PC-3 (cell line): ENCODE measurements around the gene ESRP2. TPM values are rescaled to one million over a fixed set of nuclear protein-coding genes. Genes with fewer than 3 reads are reported as not detected.

Experiments
- ATAC-seq: fragments of 200-7000 bp; cut with Tn5 transposase; 2 replicates; pipeline ENCODE4 v1.9.1; 2020; ENCODE audit warnings: mild to moderate bottlenecking, moderate library complexity
- BruUV-seq: library from RNA; stranded (reverse); fragments of 400-500 nt; replicated peaks from 2 replicates; lab custom pipeline; 2021; lab: Mats Ljungman, UMichigan
- CTCF ChIA-PET: fragments of 300-600 bp; sonication (Branson Sonifier 250); formaldehyde crosslinking; loops from one replicate; lab custom pipeline; 2022; ENCODE audit warnings: antibody characterized with exemption; lab: Charles Lee
- POLR2A ChIA-PET: fragments of 300-600 bp; sonication (Branson Sonifier 250); formaldehyde crosslinking; loops from one replicate; lab custom pipeline; 2022; ENCODE audit warnings: antibody characterized with exemption; ENCODE audit not compliant: unreplicated experiment; lab: Charles Lee
- DNase-seq: peaks from one replicate; pipeline ENCODE4 v3.0.0-alpha.2; 2015
- H2AFZ ChIP-seq: fragments of 300-600 bp; sonication (generic); 2 replicates; pipeline ENCODE4 v1.6.0; 2016; ENCODE audit warnings: antibody characterized with exemption, low read length
- H3F3A ChIP-seq: fragments of 300-600 bp; sonication (generic); one replicate; pipeline ENCODE4 v1.6.0; 2017; ENCODE audit warnings: antibody characterized with exemption, low read length, control low read depth, mild to moderate bottlenecking; ENCODE audit not compliant: unreplicated experiment
- H3K27ac ChIP-seq: fragments of 300-600 bp; sonication (generic); 2 replicates; pipeline ENCODE4 v1.5.1; 2016; ENCODE audit warnings: mild to moderate bottlenecking, low read length
- H3K27me3 ChIP-seq: fragments of 300-600 bp; sonication (generic); 2 replicates; pipeline ENCODE4 v1.6.1; 2016; ENCODE audit warnings: low read length, mixed read lengths
- H3K36me3 ChIP-seq: fragments of 300-600 bp; sonication (generic); 2 replicates; pipeline ENCODE4 v1.6.1; 2016; ENCODE audit warnings: low read depth, mixed run types, low read length, mixed read lengths
- H3K4me1 ChIP-seq: fragments of 300-600 bp; sonication (generic); 2 replicates; pipeline ENCODE4 v1.5.1; 2016; ENCODE audit warnings: low read length; ENCODE audit not compliant: insufficient read depth
- H3K4me2 ChIP-seq: fragments of 300-600 bp; sonication (generic); 2 replicates; pipeline ENCODE4 v1.6.0; 2016; ENCODE audit warnings: low read length
- H3K4me3 ChIP-seq: fragments of 300-600 bp; sonication (generic); 2 replicates; pipeline ENCODE4 v1.5.1; 2016; ENCODE audit warnings: mild to moderate bottlenecking, low read length, mixed read lengths
- H3K79me2 ChIP-seq: fragments of 300-600 bp; sonication (generic); 2 replicates; pipeline ENCODE4 v1.6.1; 2017; ENCODE audit warnings: low read length, mixed read lengths
- H3K9ac ChIP-seq: fragments of 300-600 bp; sonication (generic); 2 replicates; pipeline ENCODE4 v1.6.0; 2016; ENCODE audit warnings: mild to moderate bottlenecking, low read length
- H3K9me2 ChIP-seq: fragments of 300-600 bp; sonication (generic); replicated peaks from 2 replicates; pipeline ENCODE4 v1.6.1; 2016; ENCODE audit warnings: mixed run types, low read length, mixed read lengths
- H3K9me3 ChIP-seq: fragments of 300-600 bp; sonication (generic); 2 replicates; pipeline ENCODE4 v1.6.1; 2016; ENCODE audit warnings: low read length, mixed read lengths
- H4K20me1 ChIP-seq: fragments of 300-600 bp; sonication (generic); 2 replicates; pipeline ENCODE4 v1.6.1; 2016; ENCODE audit warnings: low read length, mixed read lengths
- CTCF ChIP-seq: fragments of 300-600 bp; sonication (generic); conservative IDR thresholded peaks from 2 replicates; pipeline ENCODE4 v1.5.1; 2017; ENCODE audit warnings: antibody characterized with exemption, low read depth, mild to moderate bottlenecking, low read length
- EZH2 ChIP-seq: fragments of 300-600 bp; sonication (generic); IDR thresholded peaks from one replicate; pipeline ENCODE4 v1.6.1; 2017; ENCODE audit warnings: antibody characterized with exemption, mild to moderate bottlenecking, low read length; ENCODE audit not compliant: unreplicated experiment
- EZH2phosphoT487 ChIP-seq: fragments of 300-600 bp; sonication (generic); IDR thresholded peaks from 2 replicates; pipeline ENCODE4 v1.6.1; 2018; ENCODE audit warnings: mild to moderate bottlenecking, antibody characterized with exemption, low read length, borderline replicate concordance
- intact Hi-C: fragments of 100-400 bp; cut with micrococcal nuclease; formaldehyde crosslinking; loops from 2 replicates; pipeline ENCODE4 v1.9.0; 2023
- total RNA-seq: library from RNA; depleted of rRNA; stranded (reverse); fragments of >200 nt; gene quantifications from 2 replicates; pipeline ENCODE4 v1.2.3, GENCODE V29; 2014

The ESRP2 gene
- total RNA-seq, 1 experiment from 2014 or later = 46.9 TPM

- H3K9me2 ChIP-seq = no peaks in the 10 kb centered on the region
- H3K4me1 ChIP-seq = peaks cover 19% of the 10 kb centered on the region; the same call in 1 of the 2 replicates
- peak overlapping the region; percentile 91 for H3K4me3 ChIP-seq
- H3K9me3 ChIP-seq = no peaks in the 10 kb centered on the region
- no peak for DNase-seq
- no peaks in the 10 kb centered on the region for H3K27me3 ChIP-seq
- CTCF ChIA-PET = no interaction called here
- intact Hi-C loops = no loop called here
- peak overlapping the region; percentile 98 for H3K4me2 ChIP-seq
- H3K9ac ChIP-seq = peak overlapping the region; percentile 58
- POLR2A ChIA-PET = no interaction called here
- H3F3A ChIP-seq = no peaks in the 10 kb centered on the region
- H2AFZ ChIP-seq = peak overlapping the region; percentile 98
- TSS peak; percentile 75 for BruUV-seq
- ATAC-seq = no peak
- TF ChIP-seq EZH2phosphoT487 (no peak), CTCF (no peak), EZH2 (no peak)
- H3K36me3 ChIP-seq = no peaks in the 10 kb centered on the region
- H3K79me2 ChIP-seq = peaks cover 17% of the 10 kb centered on the region
- H3K27ac ChIP-seq = no peak overlapping the region
- no peaks in the 10 kb centered on the region for H4K20me1 ChIP-seq
Observed at GRCh38 chr16:68244481-68244902, 8.6 kb upstream of the ESRP2 start.

- TF ChIP-seq CTCF = no peak
- no peak for TF ChIP-seq EZH2
- no peak for TF ChIP-seq EZH2phosphoT487
- BruUV-seq = no TSS peak
- H3K4me2 ChIP-seq = no peak overlapping the region
- no peaks in the 10 kb centered on the region for H4K20me1 ChIP-seq
- H3F3A ChIP-seq = no peaks in the 10 kb centered on the region
- peaks cover 17% of the 10 kb centered on the region for H3K79me2 ChIP-seq
- H3K27me3 ChIP-seq = no peaks in the 10 kb centered on the region
- H3K9ac ChIP-seq = no peak overlapping the region
- no peaks in the 10 kb centered on the region for H3K36me3 ChIP-seq
- no peak overlapping the region for H3K4me3 ChIP-seq
- intact Hi-C loops = loop anchor here (1.0 kb wide), 1 partner anchor 85 kb away; no protein-coding TSS in a partner anchor
- DNase-seq (no peak), ATAC-seq (no peak)
- H3K9me3 ChIP-seq = no peaks in the 10 kb centered on the region
- ChIA-PET CTCF (no interaction called here), POLR2A (no interaction called here)
- no peak overlapping the region for H2AFZ ChIP-seq
- H3K27ac ChIP-seq = no peak overlapping the region
- no peaks in the 10 kb centered on the region for H3K9me2 ChIP-seq
- H3K4me1 ChIP-seq = peaks cover 20% of the 10 kb centered on the region; the same call in 1 of the 2 replicates
Observed at GRCh38 chr16:68242926-68243858, 7.3 kb upstream of the ESRP2 start.
